HL-60 (cell line): Measurements from ENCODE around the gene ZNF77.
"Not testable (repeated sequence)": the region's sequence is repeated elsewhere in the genome, so short reads cannot be mapped to it uniquely, and the experiment has no call there.

ENCODE experiments used
- CTCF ChIP-seq: IDR thresholded peaks from one replicate; pipeline ENCODE4 v1.5.1; 2011; ENCODE audit warnings: low read length, control low read depth, inconsistent platforms; ENCODE audit not compliant: insufficient read depth
- GABPA ChIP-seq: IDR thresholded peaks from 2 replicates; pipeline ENCODE4 v1.6.1; 2012; ENCODE audit warnings: low read depth
- POLR2AphosphoS5 ChIP-seq: IDR thresholded peaks from 2 replicates; pipeline ENCODE4 v1.6.1; 2012; ENCODE audit warnings: low read depth
- REST ChIP-seq: IDR thresholded peaks from 2 replicates; pipeline ENCODE4 v1.6.1; 2012; ENCODE audit warnings: low read depth; ENCODE audit not compliant: insufficient replicate concordance
- SPI1 ChIP-seq: IDR thresholded peaks from 2 replicates; pipeline ENCODE4 v1.6.1; 2012; ENCODE audit warnings: low read depth, mild to moderate bottlenecking, borderline replicate concordance

- not testable (repeated sequence) for TF ChIP-seq CTCF, POLR2AphosphoS5, GABPA, REST, SPI1
These were observed 47.6 kb upstream of the ZNF77 start for GRCh38 chr19:2992333-2992732.
